SKM-1 treated with dmso at 0.1 percent for 144 hours (cell line): ENCODE measurements around the gene RHBDD3.
"Not testable (repeated sequence)": the region's sequence is repeated elsewhere in the genome, so short reads cannot be mapped to it uniquely, and the experiment has no call there.

Experiments used
- DNase-seq: peaks from one replicate; lab custom pipeline; 2025; ENCODE audit not compliant: unreplicated experiment; lab: John Stamatoyannopoulos, UW

The RHBDD3 gene

GRCh38 chr22:29219409-29219782 lies 48.4 kb downstream of the RHBDD3 start:
- not testable (repeated sequence) for DNase-seq

- DNase-seq: no peak
Measured at GRCh38 chr22:29218758-29219408, 48.9 kb downstream of the RHBDD3 start.

- DNase-seq: no peak
Measured at GRCh38 chr22:29217827-29218757, 49.7 kb downstream of the RHBDD3 start.

GRCh38 chr22:29216873-29217666 lies 50.7 kb downstream of the RHBDD3 start:
- DNase-seq: no peak

- no peak for DNase-seq
Measured at GRCh38 chr22:29216011-29216872, 51.5 kb downstream of the RHBDD3 start.

GRCh38 chr22:29215012-29215860 lies 52.5 kb downstream of the RHBDD3 start:
- DNase-seq: no peak

- DNase-seq: no peak
Measured at GRCh38 chr22:29214232-29214631, 53.5 kb downstream of the RHBDD3 start.

- no peak for DNase-seq
Measured at GRCh38 chr22:29213493-29213892, 54.3 kb downstream of the RHBDD3 start.

GRCh38 chr22:29212743-29213142 lies 55.0 kb downstream of the RHBDD3 start:
- no peak for DNase-seq

GRCh38 chr22:29211466-29211865 lies 56.3 kb downstream of the RHBDD3 start:
- DNase-seq: no peak

- no peak for DNase-seq
Measured at GRCh38 chr22:29211066-29211465, 56.7 kb downstream of the RHBDD3 start.
